GM21529 (cell line): ENCODE measurements around the gene TRIM63.

Source experiments
- ATAC-seq: cut with Tn5 transposase; IDR thresholded peaks from one replicate; pipeline ENCODE4 v1.9.1; 2021; ENCODE audit not compliant: unreplicated experiment

TRIM63 gene

DNA sequence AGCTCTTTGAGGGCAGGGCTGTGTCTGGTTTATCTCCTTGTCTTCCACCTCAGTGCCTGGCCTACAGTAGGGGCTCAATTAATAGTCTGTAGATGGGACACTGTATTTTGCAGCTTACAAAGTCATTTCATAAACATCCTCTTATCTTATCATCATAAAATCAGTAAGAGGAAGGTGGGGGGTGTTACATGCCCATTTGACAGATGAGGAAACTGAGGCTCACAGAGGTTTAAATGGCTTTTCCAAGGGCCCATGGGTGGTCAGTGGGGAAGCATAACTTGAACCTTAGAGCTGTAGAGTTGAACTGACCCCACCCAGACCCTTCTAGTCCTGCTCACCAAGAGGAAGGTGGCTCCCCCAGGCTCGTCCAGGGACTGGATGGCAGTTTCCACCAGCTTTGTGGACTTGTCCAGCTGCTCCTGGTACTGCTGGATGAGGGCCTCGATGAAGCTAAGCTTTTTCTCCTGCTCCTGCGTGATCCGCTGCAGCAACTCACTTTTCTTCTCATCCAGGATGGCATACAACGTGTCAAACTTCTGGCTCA lies 9.3 kb downstream of the TRIM63 start:
- ATAC-seq = no peak

DNA sequence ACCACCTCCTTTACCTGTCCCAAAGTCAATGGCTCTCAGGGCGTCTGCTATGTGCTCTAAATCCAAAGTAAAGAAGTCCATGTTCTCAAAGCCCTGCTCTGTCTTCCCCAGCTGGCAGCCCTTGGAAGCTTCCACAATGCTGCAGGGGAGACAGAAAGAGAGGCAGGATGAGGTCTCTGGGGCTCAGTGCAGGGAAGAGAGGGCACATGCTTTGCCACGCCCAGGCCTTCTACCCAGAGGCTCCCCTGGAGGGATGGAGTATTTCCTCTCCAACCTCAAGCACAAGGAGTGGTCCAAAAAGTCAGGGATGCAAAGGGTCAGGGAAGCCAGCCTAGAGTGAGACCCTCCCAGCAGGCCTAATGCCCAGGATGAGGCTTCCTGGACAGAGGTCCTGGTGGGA lies 10.2 kb downstream of the TRIM63 start:
- no peak for ATAC-seq

DNA sequence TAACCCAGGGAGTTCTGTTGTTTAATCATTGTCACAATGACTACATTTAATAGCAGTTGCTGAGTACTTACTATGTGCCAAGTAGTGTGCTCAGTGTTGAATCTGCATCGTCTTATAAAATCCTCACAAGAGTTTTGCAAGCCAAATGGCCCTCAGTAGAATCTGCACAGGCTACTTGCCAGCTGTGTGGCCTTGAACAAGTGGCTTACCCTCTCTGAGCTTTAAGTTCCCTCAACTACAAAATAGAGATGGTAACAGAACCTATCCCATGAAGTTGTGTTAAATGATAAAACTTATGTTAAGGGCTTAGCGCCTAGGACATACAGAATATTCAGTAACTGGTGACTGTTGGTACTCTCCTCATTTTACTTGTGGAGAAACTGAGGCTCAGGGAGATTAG lies 12.4 kb downstream of the TRIM63 start:
- no peak for ATAC-seq

DNA sequence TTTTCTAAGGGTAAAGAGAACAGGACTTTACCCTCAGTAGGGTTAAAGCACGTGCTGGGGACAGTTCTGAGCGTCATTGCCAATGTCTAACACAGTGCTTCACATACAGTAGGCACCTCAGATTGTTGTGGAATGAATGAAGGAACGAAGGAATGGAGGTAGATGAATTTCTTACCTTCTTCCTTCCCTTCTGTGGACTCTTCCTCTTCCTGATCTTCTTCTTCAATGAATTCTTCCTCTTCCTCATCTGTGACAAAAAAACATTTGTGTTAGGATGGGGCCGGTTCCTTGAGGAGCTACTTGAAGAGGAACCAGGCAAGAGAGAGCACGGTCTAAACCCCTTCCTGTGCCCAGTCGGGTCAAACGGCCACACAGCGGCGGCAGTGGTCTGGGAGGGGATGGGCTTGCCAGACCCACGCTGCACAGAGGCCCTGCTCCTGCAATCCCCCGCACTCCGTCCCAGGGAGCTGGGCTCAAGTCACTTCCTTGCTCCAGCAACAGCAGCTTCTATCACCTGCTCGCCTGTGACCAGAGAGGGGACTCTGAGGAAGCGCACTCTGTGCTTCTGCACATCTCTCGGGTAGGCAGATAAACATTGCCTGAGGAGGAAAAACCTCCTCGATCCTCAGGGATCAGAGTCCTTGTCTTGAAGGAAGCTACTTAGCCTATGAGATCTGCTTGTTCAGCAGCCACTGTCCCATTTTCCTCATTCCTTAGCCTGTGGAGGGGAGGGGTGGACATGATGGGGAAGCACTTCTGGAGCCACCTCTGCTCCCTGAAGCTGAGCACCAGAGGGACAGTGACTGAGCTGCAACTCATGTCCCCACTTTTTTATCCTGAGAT lies 13.5 kb downstream of the TRIM63 start:
- no peak for ATAC-seq

DNA sequence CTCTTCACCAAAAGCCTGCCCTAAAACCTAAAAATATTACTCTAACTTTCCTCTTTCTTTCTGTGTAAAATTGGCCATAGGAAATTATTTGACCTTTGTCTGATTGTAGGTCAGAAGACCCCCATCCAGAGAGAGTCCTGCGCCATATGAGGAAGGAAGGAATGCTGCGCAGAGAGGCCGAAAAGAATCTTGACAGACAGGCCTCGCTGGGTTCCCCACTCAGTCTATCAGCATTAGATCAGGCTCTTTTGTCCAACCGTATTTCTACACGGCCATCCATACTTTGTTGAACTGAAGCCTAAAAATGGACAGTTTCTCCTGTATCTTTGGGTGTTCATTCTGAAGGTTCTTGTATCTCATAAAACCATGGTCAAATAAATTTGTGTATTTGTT lies 17.2 kb downstream of the TRIM63 start:
- no peak for ATAC-seq

DNA sequence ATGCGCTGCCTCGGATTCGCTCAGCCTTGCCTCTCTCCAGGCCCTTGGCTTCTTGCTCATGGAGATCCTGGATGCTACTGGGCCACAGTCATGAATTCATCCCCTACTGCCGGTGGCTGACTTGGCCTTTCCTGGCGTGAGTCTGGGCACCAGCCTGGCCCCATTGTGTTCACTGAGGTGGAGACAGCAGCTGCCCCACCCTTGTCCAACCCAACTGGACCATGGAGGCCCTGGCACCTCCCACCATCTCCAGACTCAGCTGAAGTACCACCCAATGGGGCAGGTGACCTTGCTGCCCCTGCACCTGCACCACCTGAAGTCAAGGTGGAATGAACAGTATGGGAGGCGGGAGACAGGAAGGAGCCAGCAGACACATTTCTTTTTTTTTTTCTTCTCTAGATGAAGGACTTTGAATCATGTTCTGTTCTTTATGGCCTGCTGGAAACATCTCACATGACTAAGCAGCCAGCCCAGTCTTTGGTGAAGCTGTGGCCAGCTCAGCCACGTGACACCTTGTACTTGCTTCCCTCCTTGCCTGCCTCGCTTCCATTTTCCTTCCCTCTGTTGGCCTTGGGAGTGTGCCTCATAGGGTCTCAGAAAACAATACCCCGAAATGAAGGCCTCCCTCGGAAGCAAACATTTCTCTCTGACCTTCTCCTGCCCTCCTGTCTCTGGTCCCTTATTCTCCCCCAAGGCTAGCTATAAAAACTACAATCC lies 17.7 kb downstream of the TRIM63 start:
- ATAC-seq = no peak

DNA sequence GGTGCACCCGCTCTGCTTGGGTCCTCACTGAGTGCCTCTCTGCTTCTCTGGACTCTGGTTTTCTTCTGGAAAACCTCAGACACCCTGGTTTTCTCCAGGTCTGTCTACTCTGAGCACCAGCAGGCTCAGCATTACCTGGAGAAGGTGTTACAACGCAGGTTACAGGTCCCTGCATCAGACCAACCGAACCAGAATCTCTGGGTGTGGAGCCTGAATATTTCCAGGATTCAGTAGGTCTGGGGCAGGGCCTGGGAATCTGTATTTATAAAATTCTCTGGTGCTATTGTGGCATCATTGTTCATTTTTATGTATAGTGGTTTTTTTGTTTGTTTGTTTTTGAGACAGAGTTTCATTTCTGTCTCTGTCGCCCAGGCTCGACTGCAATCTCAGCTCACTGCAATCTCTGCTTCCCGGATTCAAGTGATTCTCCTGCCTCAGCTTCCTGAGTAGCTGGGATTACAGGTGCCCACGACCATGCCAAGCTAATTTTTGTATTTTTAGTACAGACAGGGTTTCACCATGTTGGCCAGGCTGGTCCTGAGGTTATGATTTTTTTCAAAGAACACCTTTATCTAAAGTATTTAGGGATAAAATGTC lies 20.1 kb downstream of the TRIM63 start:
- no peak for ATAC-seq

DNA sequence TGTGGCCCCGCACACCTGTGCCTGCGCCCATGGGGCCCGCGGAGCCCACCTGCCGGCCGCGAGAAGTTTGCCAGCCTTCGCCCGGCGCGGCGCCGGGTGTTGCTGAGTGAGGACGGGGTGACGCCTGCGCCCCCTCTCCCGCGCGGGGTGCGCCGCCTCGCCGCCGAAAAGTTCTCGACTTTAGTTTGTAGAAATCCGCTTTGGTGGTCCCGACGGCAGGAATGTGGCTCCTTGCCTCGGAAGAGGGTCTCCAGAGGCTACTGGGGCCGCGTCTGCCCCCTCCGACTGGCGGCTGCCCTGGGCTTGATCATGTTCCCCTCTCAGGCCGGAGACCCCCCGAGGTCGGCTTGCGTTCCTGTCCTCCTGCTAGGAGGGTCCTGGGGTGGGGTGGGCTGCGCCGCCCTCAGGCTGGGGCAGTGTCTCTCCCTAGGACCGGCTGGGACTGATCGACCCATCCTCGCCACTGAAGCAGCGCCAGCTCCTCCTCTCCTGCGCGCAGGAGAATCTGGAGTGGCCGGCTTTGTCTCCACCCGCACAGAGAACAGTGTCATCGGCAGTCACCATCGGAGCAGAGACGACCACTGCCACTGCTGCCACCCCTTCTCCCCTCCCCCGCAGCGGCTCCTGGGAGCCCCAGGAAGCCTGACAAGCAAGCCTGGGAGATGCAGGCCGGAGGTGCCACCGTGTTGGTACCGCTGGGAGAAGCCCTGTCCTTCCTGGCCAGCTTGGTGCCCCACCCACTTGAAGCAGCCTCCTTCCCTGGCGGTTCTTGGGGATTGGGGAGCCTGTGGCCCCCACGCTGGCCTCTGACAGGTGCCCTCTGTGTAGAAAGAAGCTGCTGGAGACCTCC lies 21.0 kb downstream of the TRIM63 start:
- no peak for ATAC-seq

DNA sequence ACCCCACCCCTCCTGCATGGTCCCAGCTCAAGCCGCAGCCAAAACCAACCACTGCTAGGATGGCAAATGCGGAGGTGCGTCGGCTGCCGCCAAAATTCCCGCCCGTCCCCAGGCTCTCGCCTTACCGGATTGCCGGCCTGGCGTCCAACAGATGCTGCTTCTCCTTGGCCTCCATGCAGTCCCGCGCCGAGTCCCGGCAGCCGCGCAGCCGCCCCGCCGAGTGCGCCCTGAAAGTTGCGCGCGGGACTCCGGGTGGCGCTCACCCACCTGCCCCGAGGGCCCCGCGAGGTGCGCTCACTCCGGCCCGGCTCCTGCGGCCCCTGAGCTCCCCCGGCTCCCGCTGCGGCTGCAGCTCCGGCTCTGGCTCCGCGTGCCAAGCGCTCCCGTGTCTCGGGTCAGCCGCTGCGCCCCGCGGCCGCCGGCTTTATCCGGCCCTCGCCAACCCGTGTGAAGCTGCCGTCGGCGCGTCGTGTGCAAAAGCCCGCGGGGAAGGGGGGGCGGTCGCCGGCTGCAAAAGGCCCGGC lies 21.6 kb downstream of the TRIM63 start, which contains the start of gene SLC30A2:
SLC30A2 (minus strand) TSS at position 397 of the 524 bp plus-strand sequence; CDS start at position 175, 222 bp downstream.
- ATAC-seq = no peak

DNA sequence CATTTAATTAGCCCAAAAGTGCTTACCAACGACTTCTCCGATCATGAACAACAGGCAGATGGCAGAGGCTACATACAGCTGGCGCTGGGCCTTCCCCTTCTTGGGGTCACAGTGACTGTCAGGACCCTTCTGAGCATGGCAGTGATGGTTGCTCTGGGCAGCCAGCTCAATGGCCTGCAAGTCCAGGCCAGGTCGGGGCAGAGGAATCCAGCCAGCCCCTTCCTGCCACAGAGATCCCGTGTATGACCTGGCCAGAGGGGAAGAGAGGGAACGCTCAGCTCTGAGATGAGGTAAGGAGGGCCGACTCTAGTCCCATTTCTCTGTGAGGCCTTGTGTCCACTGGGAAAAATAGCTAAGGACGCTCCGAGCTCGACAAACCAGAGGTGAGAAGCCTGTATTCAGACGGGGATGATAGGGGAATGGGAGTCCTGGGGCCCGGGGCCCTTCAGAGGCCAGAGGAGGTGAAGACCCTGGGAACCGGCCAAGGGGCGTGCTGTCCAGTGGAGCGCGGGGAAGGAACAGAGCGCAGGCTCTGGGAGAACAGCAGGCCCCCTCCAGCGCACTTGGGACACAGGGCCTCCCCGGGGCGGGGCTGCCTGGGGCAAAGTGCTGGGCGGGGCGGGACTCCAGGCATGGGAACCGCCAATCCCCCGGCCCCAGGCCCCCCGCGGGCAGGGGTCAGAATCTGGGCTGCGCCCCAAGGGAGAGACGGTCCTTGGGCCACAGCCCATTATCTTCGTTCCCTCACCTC lies 22.3 kb downstream of the TRIM63 start:
- no peak for ATAC-seq

DNA sequence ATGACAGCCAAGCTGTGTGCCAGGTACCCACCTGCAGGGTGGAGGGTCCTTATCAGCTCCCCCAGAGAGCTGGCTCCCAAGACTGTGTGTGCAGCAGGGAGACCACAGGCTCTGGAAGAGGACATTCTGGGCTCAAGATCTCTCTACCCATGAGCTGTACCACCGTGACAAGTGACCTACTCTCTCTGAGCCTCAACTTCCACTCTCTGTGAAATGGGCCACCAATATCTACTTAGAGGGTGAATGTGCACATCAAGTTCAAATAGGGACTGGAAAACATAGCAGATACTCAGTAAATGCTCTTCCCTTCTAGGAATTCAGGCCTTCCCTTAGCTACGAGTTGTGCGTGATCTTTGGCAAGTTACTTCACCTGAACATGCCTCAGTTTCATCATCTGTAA lies 23.0 kb downstream of the TRIM63 start:
- no peak for ATAC-seq

DNA sequence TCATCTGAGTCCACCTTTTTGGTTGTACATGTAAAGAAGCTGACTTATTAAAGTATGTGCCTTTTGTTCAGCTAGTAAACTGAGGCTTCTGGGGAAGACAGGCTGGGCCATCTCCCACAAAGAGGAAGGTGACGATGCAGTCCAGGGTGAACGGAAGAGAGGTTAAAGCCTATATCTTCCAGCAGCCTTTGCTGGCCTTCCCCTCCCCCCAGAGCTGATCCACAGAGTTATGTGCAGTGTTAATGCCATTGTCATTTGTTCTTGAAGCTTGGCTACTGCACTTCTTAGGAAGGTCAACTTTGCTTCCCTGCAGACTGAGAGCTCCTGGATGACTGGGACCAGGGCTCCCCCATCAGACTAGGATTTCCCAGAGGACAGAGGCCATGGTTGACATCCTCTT lies 23.7 kb downstream of the TRIM63 start:
- ATAC-seq = no peak

DNA sequence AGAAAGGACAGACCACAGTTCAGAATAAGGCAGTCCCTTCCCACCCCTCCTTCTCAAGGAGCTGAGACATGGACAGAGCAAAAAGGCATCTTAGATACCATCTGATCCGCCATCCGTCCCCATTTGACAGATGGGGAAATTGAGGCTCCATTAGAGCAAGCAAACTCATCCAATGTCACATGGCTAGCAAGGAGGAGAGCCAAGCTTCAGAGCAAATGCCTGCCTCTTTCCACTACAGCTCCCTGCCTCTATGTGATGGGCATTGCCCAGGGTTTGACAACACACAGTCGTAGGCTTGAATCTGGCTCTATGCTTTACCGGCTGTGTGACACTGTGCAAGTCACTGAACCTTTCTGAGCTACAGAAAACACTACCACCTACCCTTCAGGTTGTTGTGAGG lies 25.5 kb downstream of the TRIM63 start:
- no peak for ATAC-seq

DNA sequence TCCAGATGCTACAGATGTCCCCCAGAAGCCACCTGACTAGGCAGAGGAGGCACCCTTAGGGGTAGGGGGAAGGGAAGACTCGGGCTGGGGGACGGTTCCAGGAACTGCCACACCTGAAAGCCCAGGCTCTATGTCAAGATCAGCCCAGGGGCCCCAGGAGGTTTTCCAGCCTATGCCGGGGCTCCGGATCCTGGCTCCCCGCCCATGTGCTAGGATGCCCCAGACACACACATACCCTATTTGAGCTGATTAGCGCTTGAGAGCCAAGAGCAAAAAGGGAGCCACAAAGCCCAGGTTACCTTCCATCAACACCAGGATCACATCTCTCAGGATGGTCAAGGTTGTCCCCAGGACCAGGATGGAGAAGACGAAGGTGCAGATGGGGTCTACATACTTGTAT lies 26.0 kb downstream of the TRIM63 start:
- no peak for ATAC-seq

DNA sequence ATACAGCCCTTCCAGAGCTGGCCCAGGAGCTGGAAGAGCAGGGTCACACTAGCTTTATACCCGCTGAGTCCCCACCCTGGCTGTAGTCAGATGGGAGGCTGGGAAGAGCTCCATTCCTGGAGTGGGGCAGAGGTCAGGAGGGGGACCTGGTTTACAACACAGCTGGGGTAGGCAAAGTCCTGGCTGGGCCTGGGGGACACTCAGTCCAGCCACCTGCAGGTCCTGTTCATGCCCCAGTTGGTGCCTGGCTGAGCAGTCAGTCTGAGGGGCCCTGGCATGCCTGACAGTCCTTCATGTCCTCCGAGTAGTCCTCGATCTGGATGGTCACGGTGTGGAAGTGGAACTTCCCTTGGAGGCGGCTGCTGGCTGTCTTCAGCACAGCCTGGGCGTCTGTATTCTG lies 28.5 kb downstream of the TRIM63 start:
- ATAC-seq = no peak

DNA sequence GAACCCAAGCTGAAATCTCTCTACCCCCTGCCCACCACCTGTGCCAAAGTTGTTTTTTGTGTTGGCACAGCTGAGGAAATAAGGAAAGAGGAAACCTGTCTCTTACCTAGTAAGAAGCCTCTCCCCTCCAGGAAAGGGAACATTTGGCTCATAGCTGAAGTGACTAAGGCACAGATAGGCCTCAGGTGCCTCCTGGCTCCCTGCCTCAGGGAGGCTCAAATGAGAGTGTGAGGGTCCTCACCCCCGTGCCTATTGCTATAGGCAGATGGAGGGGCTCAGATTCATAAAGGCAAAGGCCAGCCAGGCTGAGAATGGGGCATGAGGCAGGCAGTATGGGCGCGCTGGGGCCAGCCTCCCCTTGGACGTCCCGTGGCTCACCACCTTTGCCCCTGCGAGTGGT lies 29.0 kb downstream of the TRIM63 start:
- no peak for ATAC-seq

DNA sequence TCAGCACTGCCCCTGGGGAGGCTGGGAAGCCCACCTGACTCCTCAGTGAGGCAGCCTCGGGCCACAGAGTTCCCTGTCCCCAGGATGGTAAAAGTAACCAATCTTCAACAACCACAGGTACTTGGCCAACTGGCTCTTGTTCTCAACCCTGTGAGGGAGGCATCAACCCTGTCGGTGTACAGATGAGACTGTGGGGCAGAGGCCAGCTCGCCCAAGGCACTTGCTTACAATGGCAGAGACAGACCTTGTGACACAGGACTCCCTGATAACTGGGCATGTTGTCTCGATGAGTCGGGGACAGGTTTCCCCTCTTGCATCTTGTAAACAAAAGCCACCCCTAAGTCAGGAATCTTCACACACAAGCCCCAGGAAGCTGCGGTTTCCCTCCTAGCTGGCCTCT lies 29.5 kb downstream of the TRIM63 start:
- no peak for ATAC-seq

DNA sequence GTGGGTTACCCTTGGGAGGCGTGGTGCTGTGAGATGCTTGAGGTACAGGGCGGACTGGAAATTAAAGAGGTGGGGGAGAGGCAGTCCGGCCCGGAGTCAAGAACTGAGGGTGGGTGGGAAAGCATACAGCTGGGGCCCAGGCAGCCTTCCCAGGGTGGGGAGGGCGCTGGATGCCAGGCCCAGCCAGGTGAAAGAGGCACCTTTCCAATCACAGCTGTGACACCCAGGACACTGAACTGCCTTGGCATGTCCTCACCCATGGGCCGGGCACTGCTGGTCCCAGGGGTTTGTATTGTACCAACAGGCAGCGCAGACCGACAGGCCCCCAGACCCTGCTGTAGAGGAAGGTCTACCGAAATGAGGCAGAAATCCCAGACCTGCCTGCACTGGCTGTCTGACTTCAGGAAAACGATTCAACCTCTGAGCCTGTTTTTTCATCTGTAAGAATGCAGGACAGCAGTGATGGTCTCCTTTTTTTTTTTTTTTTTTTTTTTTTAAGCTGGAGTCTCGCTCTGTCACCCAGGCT lies 30.6 kb downstream of the TRIM63 start:
- ATAC-seq = no peak

DNA sequence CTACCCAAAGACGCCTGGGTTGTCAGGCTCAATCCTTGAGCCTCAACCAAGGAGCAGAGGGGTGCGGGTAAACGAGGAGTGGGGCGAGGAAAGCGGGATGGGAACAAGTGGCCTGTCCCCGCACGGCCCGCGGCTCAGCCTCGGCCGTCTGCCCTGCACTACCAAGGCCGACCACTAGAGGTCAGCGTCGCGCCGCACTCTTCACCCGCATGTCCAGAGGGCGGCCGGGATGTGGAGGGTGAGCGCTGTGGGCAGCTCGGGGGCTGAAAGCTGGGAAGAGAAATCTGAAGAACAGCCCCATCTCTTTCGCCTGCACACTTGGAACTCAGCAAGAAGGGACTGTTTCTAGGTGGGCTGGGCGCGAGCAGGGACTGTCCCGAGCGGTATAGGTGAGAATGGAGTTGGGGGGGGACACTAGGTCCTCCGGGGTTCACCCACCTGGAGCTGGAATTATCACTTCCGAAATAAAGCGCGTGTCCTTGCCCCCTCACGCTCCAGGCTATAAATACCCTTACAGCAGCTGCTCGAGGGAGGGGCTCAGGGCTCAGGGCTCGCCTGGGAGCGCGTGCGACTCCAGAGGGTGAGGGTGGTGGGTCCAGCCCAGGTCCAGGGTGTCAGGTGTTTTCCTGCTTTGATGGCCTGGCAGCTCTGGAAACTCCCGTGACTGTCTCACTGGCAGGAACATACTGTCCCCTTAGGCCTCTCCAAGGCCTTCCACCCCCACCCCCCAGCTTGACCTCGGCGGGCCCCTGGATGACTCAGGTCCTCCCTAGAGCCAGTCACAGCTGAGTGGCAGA lies 31.3 kb downstream of the TRIM63 start:
- ATAC-seq = peak; percentile 67
